Esophagus squamous epithelium (tissue), 5 donors: Measurements from ENCODE around the gene PHTF2. TPM values are rescaled to one million over a fixed set of nuclear protein-coding genes. Genes with fewer than 3 reads are reported as not detected.

Experiments used
- DNase-seq: peaks from one replicate; lab custom pipeline; 2025; lab: John Stamatoyannopoulos, UW
- H3K27ac ChIP-seq, 4 donors: fragments of 200-600 bp; sonication (generic); one replicate each; pipeline ENCODE4 v1.5.1; 2016 to 2019; ENCODE audit warnings: mild to moderate bottlenecking in 1 of 4
- H3K27me3 ChIP-seq, 4 donors: fragments of 200-600 bp; sonication (generic); 1 replicate in 3 of 4; 2 replicates in 1 of 4; pipeline versions ENCODE4 v1.5.1 to v1.6.0; 2017 to 2021; ENCODE audit warnings: antibody characterized with exemption in 1 of 4
- H3K36me3 ChIP-seq, 3 donors: fragments of 200-600 bp; sonication (generic); one replicate each; pipeline ENCODE4 v1.5.1; 2016 to 2019
- H3K4me1 ChIP-seq, 3 donors: fragments of 200-600 bp; sonication (generic); one replicate each; pipeline ENCODE4 v1.5.1; 2017 to 2019
- H3K4me3 ChIP-seq, 4 donors: fragments of 200-600 bp; sonication (generic); 1 replicate in 3 of 4; 2 replicates in 1 of 4; pipeline ENCODE4 v1.5.1; 2016 to 2019; ENCODE audit warnings: mild to moderate bottlenecking in 2 of 4, moderate library complexity in 1 of 4
- H3K9me3 ChIP-seq, 3 donors: fragments of 200-600 bp; sonication (generic); one replicate each; pipeline ENCODE4 v1.5.1; 2016 to 2019
- POLR2A ChIP-seq, 4 donors: fragments of 450-650 bp; IDR thresholded peaks; one replicate each; pipeline ENCODE4 v1.6.1; 2017; ENCODE audit warnings: antibody characterized with exemption in 4 of 4, mild to moderate bottlenecking in 4 of 4, moderate library complexity in 3 of 4
- WGBS, 2 donors: methylation state at CpG; one replicate each; pipeline ENCODE4 v1.1.5; 2018; 5-methylcytosine and 5-hydroxymethylcytosine counted together
- intact Hi-C: fragments of 100-400 bp; cut with DNase I; formaldehyde crosslinking; loops from one replicate; pipeline ENCODE4 v1.15.0; 2022
- total RNA-seq, 4 donors: library from RNA; depleted of rRNA; stranded (reverse); fragments of >200 nt; gene quantifications; one replicate each; pipeline ENCODE4 v1.1.0, GENCODE V29; 2016
- TF ChIP-seq, protein P1 (sequence below), 6 experiments: fragments of 450-650 bp in 4 of 6; fragments of 200-600 bp in 2 of 6; sonication (generic) in 2 of 6; IDR thresholded peaks; one replicate each; pipeline ENCODE4 v1.5.1; 2016 to 2019; ENCODE audit warnings: antibody characterized with exemption in 6 of 6, mild to moderate bottlenecking in 4 of 6, moderate library complexity in 4 of 6
- donor health status: DM: yes; HTN: yes; CAD: no.

PHTF2 gene
- total RNA-seq, 4 donors from 2014 or later = 6.5 to 15.4 (median 13.5) TPM

GRCh38 chr7:77858278-77858677, 59.7 kb downstream of the PHTF2 start:
- Histone ChIP-seq H3K9me3 (no peaks in the 10 kb centered on the region), H3K36me3 (peaks cover 0 to 10% (median 0%) of the 10 kb centered on the region in 3 donors), H3K4me1 (no peaks in the 10 kb centered on the region), H3K4me3 (no peak overlapping the region), H3K27ac (no peak overlapping the region), H3K27me3 (no peaks in the 10 kb centered on the region)
- 64 to 76% methylated on average over 2 of the region's 2 CpGs for WGBS, 2 donors
- TF ChIP-seq, protein P1, sequence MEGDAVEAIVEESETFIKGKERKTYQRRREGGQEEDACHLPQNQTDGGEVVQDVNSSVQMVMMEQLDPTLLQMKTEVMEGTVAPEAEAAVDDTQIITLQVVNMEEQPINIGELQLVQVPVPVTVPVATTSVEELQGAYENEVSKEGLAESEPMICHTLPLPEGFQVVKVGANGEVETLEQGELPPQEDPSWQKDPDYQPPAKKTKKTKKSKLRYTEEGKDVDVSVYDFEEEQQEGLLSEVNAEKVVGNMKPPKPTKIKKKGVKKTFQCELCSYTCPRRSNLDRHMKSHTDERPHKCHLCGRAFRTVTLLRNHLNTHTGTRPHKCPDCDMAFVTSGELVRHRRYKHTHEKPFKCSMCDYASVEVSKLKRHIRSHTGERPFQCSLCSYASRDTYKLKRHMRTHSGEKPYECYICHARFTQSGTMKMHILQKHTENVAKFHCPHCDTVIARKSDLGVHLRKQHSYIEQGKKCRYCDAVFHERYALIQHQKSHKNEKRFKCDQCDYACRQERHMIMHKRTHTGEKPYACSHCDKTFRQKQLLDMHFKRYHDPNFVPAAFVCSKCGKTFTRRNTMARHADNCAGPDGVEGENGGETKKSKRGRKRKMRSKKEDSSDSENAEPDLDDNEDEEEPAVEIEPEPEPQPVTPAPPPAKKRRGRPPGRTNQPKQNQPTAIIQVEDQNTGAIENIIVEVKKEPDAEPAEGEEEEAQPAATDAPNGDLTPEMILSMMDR (IDR thresholded peaks at IDR 0.05) = no peak
- TF ChIP-seq POLR2A (IDR thresholded peaks at IDR 0.05) = no peak
- intact Hi-C loops = no loop called here
- DNase-seq = no peak

- H3K27ac ChIP-seq = no peak overlapping the region
- no peak overlapping the region for H3K4me3 ChIP-seq
- no peaks in the 10 kb centered on the region for H3K9me3 ChIP-seq
- intact Hi-C loops = no loop called here
- 91 to 92% methylated on average over 7 of the region's 7 CpGs for WGBS, 2 donors
- H3K36me3 ChIP-seq = peaks cover 0 to 10% (median 0%) of the 10 kb centered on the region in 3 donors
- no peak for DNase-seq
- H3K4me1 ChIP-seq = no peaks in the 10 kb centered on the region
- no peaks in the 10 kb centered on the region for H3K27me3 ChIP-seq
- TF ChIP-seq, protein P1 (IDR thresholded peaks at IDR 0.05) = no peak
- no peak for TF ChIP-seq POLR2A (IDR thresholded peaks at IDR 0.05)
Observed at GRCh38 chr7:77859343-77859742, 60.8 kb downstream of the PHTF2 start.

- no peak for DNase-seq
- TF ChIP-seq, protein P1 (IDR thresholded peaks at IDR 0.05) = no peak
- no peak for TF ChIP-seq POLR2A (IDR thresholded peaks at IDR 0.05)
- H3K27ac ChIP-seq = no peak overlapping the region
- H3K4me1 ChIP-seq = peaks cover 0 to 14% (median 7%) of the 10 kb centered on the region in 3 donors
- H3K36me3 ChIP-seq = no peaks in the 10 kb centered on the region
- no peaks in the 10 kb centered on the region for H3K9me3 ChIP-seq
- no peak overlapping the region for H3K4me3 ChIP-seq
- WGBS, 2 donors = 32 to 42% methylated on average over 1 of the region's 1 CpG
- H3K27me3 ChIP-seq = no peaks in the 10 kb centered on the region
- intact Hi-C loops = no loop called here
Observed at GRCh38 chr7:77862691-77863090, 64.1 kb downstream of the PHTF2 start.

- Histone ChIP-seq H3K4me3 (no peak overlapping the region), H3K4me1 (peaks cover 0 to 14% (median 7%) of the 10 kb centered on the region in 3 donors), H3K27me3 (no peaks in the 10 kb centered on the region), H3K36me3 (no peaks in the 10 kb centered on the region), H3K27ac (no peak overlapping the region), H3K9me3 (no peaks in the 10 kb centered on the region)
- 87 to 88% methylated on average over 2 of the region's 2 CpGs for WGBS, 2 donors
- DNase-seq = no peak
- intact Hi-C loops = no loop called here
- TF ChIP-seq POLR2A (IDR thresholded peaks at IDR 0.05) = no peak
- TF ChIP-seq, protein P1 (IDR thresholded peaks at IDR 0.05) = no peak
Observed at GRCh38 chr7:77863860-77864259, 65.3 kb downstream of the PHTF2 start.

- no peak for DNase-seq
- H3K4me1 ChIP-seq = peaks cover 0 to 14% (median 7%) of the 10 kb centered on the region in 3 donors
- no peak overlapping the region for H3K4me3 ChIP-seq
- no peak overlapping the region for H3K27ac ChIP-seq
- intact Hi-C loops = no loop called here
- H3K27me3 ChIP-seq = no peaks in the 10 kb centered on the region
- H3K9me3 ChIP-seq = no peaks in the 10 kb centered on the region
- 73 to 81% methylated on average over 3 of the region's 3 CpGs for WGBS, 2 donors
- no peak for TF ChIP-seq POLR2A (IDR thresholded peaks at IDR 0.05)
- TF ChIP-seq, protein P1 (IDR thresholded peaks at IDR 0.05) = no peak
- H3K36me3 ChIP-seq = no peaks in the 10 kb centered on the region
Observed at GRCh38 chr7:77866370-77866769, 67.8 kb downstream of the PHTF2 start.
